ENCODE data around the gene DTD2. TPM values are rescaled to one million over a fixed set of nuclear protein-coding genes. Genes with fewer than 3 reads are reported as not detected.

Gene DTD2
- total and polyA plus RNA-seq, 2 of the 4 experiments (the other 2 are of a cell fraction), result 16.9 to 24.9 TPM

DNA sequence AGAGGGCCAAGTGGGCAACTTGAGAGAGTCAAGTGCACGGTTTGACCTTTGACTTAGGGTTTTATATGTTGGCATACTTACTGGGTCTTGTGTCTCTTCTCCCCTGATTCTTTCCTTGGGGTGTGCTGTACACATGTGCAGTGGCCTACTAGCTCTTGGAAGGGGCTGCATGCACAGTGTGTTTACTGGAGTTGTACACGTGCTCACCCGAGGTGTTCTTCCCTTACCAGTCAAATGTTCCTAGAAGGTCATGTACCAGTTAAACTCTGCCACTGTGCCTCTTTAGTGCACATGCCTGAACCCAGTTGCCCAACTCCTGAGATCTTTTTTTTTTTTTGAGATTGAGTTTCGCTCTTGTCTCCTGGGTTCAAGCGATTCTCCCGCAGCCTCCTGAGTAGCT, 9.2 kb upstream of the DTD2 start:
- POLR2A ChIA-PET (ENCODE audit: unreplicated experiment), result no interaction called here
- no peaks in the 10 kb centered on the region for H4K20me1 ChIP-seq (ENCODE audit: insufficient read depth, low read length)
- in situ Hi-C loops (cut with MboI; ENCODE audit: low sequenced_read_pairs), result no loop called here
- no peak for DNase-seq
- no peak overlapping the region for H3K56ac ChIP-seq (ENCODE audit: extremely low read depth, insufficient read depth, low read length)
- no peak overlapping the region for H3K9ac ChIP-seq (ENCODE audit: low read depth, low read length)
- H4K91ac ChIP-seq (ENCODE audit: insufficient read depth, low read depth, low read length), result no peak overlapping the region
- H3K79me1 ChIP-seq (ENCODE audit: low read depth in 1 of 2, low read length in 2 of 2), result no peaks in the 10 kb centered on the region
- no peak for TF ChIP-seq RFX5 (IDR thresholded peaks at IDR 0.05; ENCODE audit: low read depth, low read length)
- TF ChIP-seq MXI1 (IDR thresholded peaks at IDR 0.05; ENCODE audit: borderline replicate concordance, low read depth, low read length), result no peak
- no peak for TF ChIP-seq RAD21 (IDR thresholded peaks at IDR 0.05; ENCODE audit: low read length)
- no peak overlapping the region for H2AK5ac ChIP-seq (ENCODE audit: low read depth, low read length)
- BruUV-seq (replicated peaks), result no TSS peak
- H4K8ac ChIP-seq (ENCODE audit: low read depth in 2 of 2, low read length in 2 of 2), result no peak overlapping the region
- no peaks in the 10 kb centered on the region for H3K4me1 ChIP-seq (ENCODE audit: control insufficient read depth, insufficient read depth, low read length)
- H3K23ac ChIP-seq (ENCODE audit: low read depth, low read length), result no peak overlapping the region
- no CpG with 5 or more reads among the region's 6 CpGs for WGBS, 2 experiments (ENCODE audit: extremely low coverage in 2 of 2, insufficient read length in 1 of 2)
- no peak overlapping the region for H2BK20ac ChIP-seq (ENCODE audit: low read depth, low read length)
- intact Hi-C loops (cut with micrococcal nuclease), result no loop called here
- dilution Hi-C loops (cut with HindIII; ENCODE audit: low sequenced_read_pairs, unreplicated experiment), result no loop called here
- no peak overlapping the region for H2BK120ac ChIP-seq (ENCODE audit: low read depth, low read length)
- H3K9me3 ChIP-seq (ENCODE audit: control insufficient read depth, insufficient read depth, low read length), result no peaks in the 10 kb centered on the region
- no peak overlapping the region for H3K4me2 ChIP-seq (ENCODE audit: low read depth, low read length)
- H2BK15ac ChIP-seq (ENCODE audit: low read depth, low read length), result no peak overlapping the region
- H2BK5ac ChIP-seq (ENCODE audit: low read depth, low read length, poor library complexity, severe bottlenecking), result no peak overlapping the region
- H3K18ac ChIP-seq (ENCODE audit: low read depth, low read length), result no peak overlapping the region
- CTCF ChIA-PET, result no interaction called here
- no peaks in the 10 kb centered on the region for H3K9me1 ChIP-seq (ENCODE audit: insufficient read depth, low read length)
- H3K36me3 ChIP-seq (ENCODE audit: control insufficient read depth, insufficient read depth, low read length), result no peaks in the 10 kb centered on the region
- peak overlapping the region; percentile 42 for H2AK9ac ChIP-seq (replicated peaks; ENCODE audit: low read depth, low read length, poor library complexity)
- H3K27me3 ChIP-seq (ENCODE audit: control insufficient read depth, insufficient read depth, low read length), result no peaks in the 10 kb centered on the region; the same call in 1 of the 2 replicates
- H3K4me3 ChIP-seq (ENCODE audit: insufficient read depth, low read depth, low read length), result no peak overlapping the region
- H3K14ac ChIP-seq (replicated peaks; ENCODE audit: low read depth, low read length), result no peak overlapping the region
- H3K27ac ChIP-seq (ENCODE audit: insufficient read depth, low read length), result no peak overlapping the region
- no peak overlapping the region for H2AFZ ChIP-seq (replicated peaks; ENCODE audit: low read length, poor library complexity)
- ATAC-seq (ENCODE audit: low read depth), result no peak
- H3K4ac ChIP-seq (ENCODE audit: low read depth, low read length), result no peak overlapping the region
- no peak overlapping the region for H4K5ac ChIP-seq (ENCODE audit: low read depth, low read length)
